ENCODE data around the gene HM13. TPM values are rescaled to one million over a fixed set of nuclear protein-coding genes. Genes with fewer than 3 reads are reported as not detected.

The HM13 gene
- total and polyA plus RNA-seq, 9 of the 15 experiments (the other 6 are each of a cell fraction or from before 2014, with no cell fraction given): 7.7 to 136 (median 74.5) TPM

DNA sequence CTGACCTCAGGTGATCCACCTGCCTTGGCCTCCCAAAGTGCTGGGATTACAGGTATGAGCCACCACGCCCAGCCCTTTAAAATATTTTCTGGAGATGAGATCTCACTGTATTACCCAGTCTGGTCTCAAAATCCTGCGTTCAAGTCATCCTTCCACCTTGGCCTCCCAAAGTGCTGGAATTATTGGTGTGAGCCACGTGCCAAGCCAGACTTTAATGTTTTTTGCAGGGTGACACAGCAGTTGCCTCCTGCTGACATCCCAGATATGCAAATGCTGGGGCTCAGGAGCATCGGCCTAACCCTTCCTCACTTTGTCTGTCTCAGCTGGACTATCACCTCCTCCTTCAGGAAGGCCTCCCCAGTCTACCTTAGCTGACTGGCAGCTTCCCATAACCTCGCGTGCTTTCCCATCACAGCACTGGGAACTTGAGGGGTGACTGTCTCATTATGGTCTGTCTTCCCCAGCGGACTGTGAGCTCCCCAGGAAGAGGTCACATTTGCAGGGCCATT, 76.5 kb downstream of the HM13 start (continued):
- TF ChIP-seq, protein P1, sequence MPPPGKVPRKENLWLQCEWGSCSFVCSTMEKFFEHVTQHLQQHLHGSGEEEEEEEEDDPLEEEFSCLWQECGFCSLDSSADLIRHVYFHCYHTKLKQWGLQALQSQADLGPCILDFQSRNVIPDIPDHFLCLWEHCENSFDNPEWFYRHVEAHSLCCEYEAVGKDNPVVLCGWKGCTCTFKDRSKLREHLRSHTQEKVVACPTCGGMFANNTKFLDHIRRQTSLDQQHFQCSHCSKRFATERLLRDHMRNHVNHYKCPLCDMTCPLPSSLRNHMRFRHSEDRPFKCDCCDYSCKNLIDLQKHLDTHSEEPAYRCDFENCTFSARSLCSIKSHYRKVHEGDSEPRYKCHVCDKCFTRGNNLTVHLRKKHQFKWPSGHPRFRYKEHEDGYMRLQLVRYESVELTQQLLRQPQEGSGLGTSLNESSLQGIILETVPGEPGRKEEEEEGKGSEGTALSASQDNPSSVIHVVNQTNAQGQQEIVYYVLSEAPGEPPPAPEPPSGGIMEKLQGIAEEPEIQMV (tag; conservative IDR thresholded peaks at IDR 0.05; ENCODE audit: low read depth): no peak
- TF ChIP-seq ZNF3 (CRISPR knock-in tag; IDR thresholded peaks at IDR 0.05) (no peak), ZNF785 (CRISPR knock-in tag; IDR thresholded peaks at IDR 0.05) (no peak), ZFX (CRISPR knock-in tag; IDR thresholded peaks at IDR 0.05) (peak; percentile 55; the same call in 1 of the 2 replicates), CHD4 (IDR thresholded peaks at IDR 0.05; ENCODE audit: insufficient read depth, insufficient replicate concordance, low read depth, low read length, poor library complexity, severe bottlenecking) (no peak), ZNF143 (CRISPR knock-in tag; IDR thresholded peaks at IDR 0.05) (no peak), ILF3 (IDR thresholded peaks at IDR 0.05; ENCODE audit: borderline replicate concordance) (no peak), EP300 (IDR thresholded peaks at IDR 0.05; ENCODE audit: low read length) (no peak), ELF1 (tag; IDR thresholded peaks at IDR 0.05) (no peak)
- TF ChIP-seq, protein P2, sequence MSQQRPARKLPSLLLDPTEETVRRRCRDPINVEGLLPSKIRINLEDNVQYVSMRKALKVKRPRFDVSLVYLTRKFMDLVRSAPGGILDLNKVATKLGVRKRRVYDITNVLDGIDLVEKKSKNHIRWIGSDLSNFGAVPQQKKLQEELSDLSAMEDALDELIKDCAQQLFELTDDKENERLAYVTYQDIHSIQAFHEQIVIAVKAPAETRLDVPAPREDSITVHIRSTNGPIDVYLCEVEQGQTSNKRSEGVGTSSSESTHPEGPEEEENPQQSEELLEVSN (IDR thresholded peaks at IDR 0.05; ENCODE audit: borderline replicate concordance in 1 of 2, extremely low read depth in 1 of 2, insufficient read depth in 1 of 2, insufficient read length in 1 of 2, low read depth in 1 of 2, low read length in 1 of 2, poor library complexity in 1 of 2, severe bottlenecking in 1 of 2): peak; percentile 35 to 69
- TF ChIP-seq, protein P3, sequence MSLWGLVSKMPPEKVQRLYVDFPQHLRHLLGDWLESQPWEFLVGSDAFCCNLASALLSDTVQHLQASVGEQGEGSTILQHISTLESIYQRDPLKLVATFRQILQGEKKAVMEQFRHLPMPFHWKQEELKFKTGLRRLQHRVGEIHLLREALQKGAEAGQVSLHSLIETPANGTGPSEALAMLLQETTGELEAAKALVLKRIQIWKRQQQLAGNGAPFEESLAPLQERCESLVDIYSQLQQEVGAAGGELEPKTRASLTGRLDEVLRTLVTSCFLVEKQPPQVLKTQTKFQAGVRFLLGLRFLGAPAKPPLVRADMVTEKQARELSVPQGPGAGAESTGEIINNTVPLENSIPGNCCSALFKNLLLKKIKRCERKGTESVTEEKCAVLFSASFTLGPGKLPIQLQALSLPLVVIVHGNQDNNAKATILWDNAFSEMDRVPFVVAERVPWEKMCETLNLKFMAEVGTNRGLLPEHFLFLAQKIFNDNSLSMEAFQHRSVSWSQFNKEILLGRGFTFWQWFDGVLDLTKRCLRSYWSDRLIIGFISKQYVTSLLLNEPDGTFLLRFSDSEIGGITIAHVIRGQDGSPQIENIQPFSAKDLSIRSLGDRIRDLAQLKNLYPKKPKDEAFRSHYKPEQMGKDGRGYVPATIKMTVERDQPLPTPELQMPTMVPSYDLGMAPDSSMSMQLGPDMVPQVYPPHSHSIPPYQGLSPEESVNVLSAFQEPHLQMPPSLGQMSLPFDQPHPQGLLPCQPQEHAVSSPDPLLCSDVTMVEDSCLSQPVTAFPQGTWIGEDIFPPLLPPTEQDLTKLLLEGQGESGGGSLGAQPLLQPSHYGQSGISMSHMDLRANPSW (CRISPR knock-in tag; IDR thresholded peaks at IDR 0.05): 0 out of 2 replicates have a peak, but pooled peaks have one; percentile 39
- TF ChIP-seq, protein P4, sequence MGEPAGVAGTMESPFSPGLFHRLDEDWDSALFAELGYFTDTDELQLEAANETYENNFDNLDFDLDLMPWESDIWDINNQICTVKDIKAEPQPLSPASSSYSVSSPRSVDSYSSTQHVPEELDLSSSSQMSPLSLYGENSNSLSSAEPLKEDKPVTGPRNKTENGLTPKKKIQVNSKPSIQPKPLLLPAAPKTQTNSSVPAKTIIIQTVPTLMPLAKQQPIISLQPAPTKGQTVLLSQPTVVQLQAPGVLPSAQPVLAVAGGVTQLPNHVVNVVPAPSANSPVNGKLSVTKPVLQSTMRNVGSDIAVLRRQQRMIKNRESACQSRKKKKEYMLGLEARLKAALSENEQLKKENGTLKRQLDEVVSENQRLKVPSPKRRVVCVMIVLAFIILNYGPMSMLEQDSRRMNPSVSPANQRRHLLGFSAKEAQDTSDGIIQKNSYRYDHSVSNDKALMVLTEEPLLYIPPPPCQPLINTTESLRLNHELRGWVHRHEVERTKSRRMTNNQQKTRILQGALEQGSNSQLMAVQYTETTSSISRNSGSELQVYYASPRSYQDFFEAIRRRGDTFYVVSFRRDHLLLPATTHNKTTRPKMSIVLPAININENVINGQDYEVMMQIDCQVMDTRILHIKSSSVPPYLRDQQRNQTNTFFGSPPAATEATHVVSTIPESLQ (CRISPR knock-in tag; IDR thresholded peaks at IDR 0.05): no peak
- TF ChIP-seq, protein P5, sequence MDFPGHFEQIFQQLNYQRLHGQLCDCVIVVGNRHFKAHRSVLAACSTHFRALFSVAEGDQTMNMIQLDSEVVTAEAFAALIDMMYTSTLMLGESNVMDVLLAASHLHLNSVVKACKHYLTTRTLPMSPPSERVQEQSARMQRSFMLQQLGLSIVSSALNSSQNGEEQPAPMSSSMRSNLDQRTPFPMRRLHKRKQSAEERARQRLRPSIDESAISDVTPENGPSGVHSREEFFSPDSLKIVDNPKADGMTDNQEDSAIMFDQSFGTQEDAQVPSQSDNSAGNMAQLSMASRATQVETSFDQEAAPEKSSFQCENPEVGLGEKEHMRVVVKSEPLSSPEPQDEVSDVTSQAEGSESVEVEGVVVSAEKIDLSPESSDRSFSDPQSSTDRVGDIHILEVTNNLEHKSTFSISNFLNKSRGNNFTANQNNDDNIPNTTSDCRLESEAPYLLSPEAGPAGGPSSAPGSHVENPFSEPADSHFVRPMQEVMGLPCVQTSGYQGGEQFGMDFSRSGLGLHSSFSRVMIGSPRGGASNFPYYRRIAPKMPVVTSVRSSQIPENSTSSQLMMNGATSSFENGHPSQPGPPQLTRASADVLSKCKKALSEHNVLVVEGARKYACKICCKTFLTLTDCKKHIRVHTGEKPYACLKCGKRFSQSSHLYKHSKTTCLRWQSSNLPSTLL (IDR thresholded peaks at IDR 0.05): no peak
- TF ChIP-seq, protein P6, sequence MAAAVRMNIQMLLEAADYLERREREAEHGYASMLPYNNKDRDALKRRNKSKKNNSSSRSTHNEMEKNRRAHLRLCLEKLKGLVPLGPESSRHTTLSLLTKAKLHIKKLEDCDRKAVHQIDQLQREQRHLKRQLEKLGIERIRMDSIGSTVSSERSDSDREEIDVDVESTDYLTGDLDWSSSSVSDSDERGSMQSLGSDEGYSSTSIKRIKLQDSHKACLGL (CRISPR knock-in tag; IDR thresholded peaks at IDR 0.05; ENCODE audit: borderline replicate concordance, poor library complexity, severe bottlenecking): no peak
- TF ChIP-seq, protein P7, sequence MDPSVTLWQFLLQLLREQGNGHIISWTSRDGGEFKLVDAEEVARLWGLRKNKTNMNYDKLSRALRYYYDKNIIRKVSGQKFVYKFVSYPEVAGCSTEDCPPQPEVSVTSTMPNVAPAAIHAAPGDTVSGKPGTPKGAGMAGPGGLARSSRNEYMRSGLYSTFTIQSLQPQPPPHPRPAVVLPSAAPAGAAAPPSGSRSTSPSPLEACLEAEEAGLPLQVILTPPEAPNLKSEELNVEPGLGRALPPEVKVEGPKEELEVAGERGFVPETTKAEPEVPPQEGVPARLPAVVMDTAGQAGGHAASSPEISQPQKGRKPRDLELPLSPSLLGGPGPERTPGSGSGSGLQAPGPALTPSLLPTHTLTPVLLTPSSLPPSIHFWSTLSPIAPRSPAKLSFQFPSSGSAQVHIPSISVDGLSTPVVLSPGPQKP (CRISPR knock-in tag; IDR thresholded peaks at IDR 0.05): no peak
